ENCODE data around the gene ITIH3.

The ITIH3 gene

GRCh38 chr3:52846432-52846965 is 51.9 kb downstream of the ITIH3 start:
- peak; percentile 23 for DNase-seq

- DNase-seq, result no peak
These were observed 52.6 kb downstream of the ITIH3 start for GRCh38 chr3:52847241-52847640.

GRCh38 chr3:52847726-52848125 is 53.1 kb downstream of the ITIH3 start:
- DNase-seq, result no peak

GRCh38 chr3:52848617-52849016 is 54.0 kb downstream of the ITIH3 start:
- no peak for DNase-seq

- DNase-seq, result no peak
These were observed 55.1 kb downstream of the ITIH3 start for GRCh38 chr3:52849656-52850055.

- peak; percentile 17 for DNase-seq
These were observed 56.8 kb downstream of the ITIH3 start for GRCh38 chr3:52851348-52851747.

- DNase-seq, result no peak
These were observed 57.8 kb downstream of the ITIH3 start for GRCh38 chr3:52852419-52852818.

GRCh38 chr3:52854013-52854412 is 59.4 kb downstream of the ITIH3 start:
- DNase-seq, result no peak

- DNase-seq, result no peak
These were observed 62.1 kb downstream of the ITIH3 start for GRCh38 chr3:52856666-52857065.

GRCh38 chr3:52857133-52857532 is 62.5 kb downstream of the ITIH3 start:
- no peak for DNase-seq

- DNase-seq, result no peak
These were observed 63.3 kb downstream of the ITIH3 start for GRCh38 chr3:52857864-52858263.
